Heart left ventricle (tissue), 13 donors: ENCODE measurements around the gene DMTF1.

ENCODE experiments used
- CTCF ChIP-seq, 12 donors: fragments of 200-600 bp; sonication (generic) in 4 of 12; IDR thresholded peaks; one replicate each; pipeline versions ENCODE4 v1.5.0 to v1.8.0; 2018 to 2022; ENCODE audit warnings: antibody characterized with exemption in 12 of 12, mild to moderate bottlenecking in 5 of 12
- POLR2A ChIP-seq, 2 donors: fragments of 450-650 bp; IDR thresholded peaks; one replicate each; pipeline ENCODE4 v1.6.1; 2017; ENCODE audit warnings: antibody characterized with exemption in 2 of 2, mild to moderate bottlenecking in 2 of 2, moderate library complexity in 2 of 2
- donor health status: ischemic (EF 13 %, LVEDD 7.1; RV severe dilation, severe dysfunction).
- donor health status: DM: no; HTN: yes; CAD: no.
- donor health status: DM: no; HTN: no; CAD: no.
- donor health status: ischemic (EF 25% LVEDD 6.9; RV normal size, moderate dysfunction).
- donor health status: ischemic (EF 25% LVEDD 5.7; RV mildly dilated, moderate dysfunction).
- donor health status: ischemic (EF 35%, LVEDD 5.7; RV mildly dilated, moderate dysfunction).
- donor health status: nonischemic (EF 11% LVEDD 7.7; RV severe dilation, severe dysfunction).
- donor health status: DM: yes; HTN: yes; CAD: no.
- donor health status: PGD.
- donor health status: ischemic (EF 29% LVEDD 5.4; RV normal size, mild dysfunction).
- donor health status: nonischemic (EF 23%, LVEDD 6.1; RV moderate dilation, normal function).

- TF ChIP-seq POLR2A (IDR thresholded peaks at IDR 0.05) (no peak), CTCF (IDR thresholded peaks at IDR 0.05) (no peak)
Observed at GRCh38 chr7:87193912-87194311, 41.7 kb downstream of the DMTF1 start.
